Measurements from ENCODE around the gene CDH4.

CDH4 gene

GRCh38 chr20:61909028-61909427, 657.0 kb downstream of the CDH4 start:
- no peak for TF ChIP-seq CTCF (IDR thresholded peaks at IDR 0.05; ENCODE audit: borderline replicate concordance, control extremely low read depth, extremely low read depth, insufficient read depth, missing control alignments)
- DNase-seq (ENCODE audit: low spot score): no peak
- in situ Hi-C loops (cut with MboI; ENCODE audit: low sequenced_read_pairs, unreplicated experiment): no loop called here

- in situ Hi-C loops (cut with MboI; ENCODE audit: low sequenced_read_pairs, unreplicated experiment): no loop called here
- DNase-seq (ENCODE audit: low spot score): no peak
- no peak for TF ChIP-seq CTCF (IDR thresholded peaks at IDR 0.05; ENCODE audit: borderline replicate concordance, control extremely low read depth, extremely low read depth, insufficient read depth, missing control alignments)
These were observed 657.8 kb downstream of the CDH4 start for GRCh38 chr20:61909821-61910220.

- TF ChIP-seq CTCF (IDR thresholded peaks at IDR 0.05; ENCODE audit: borderline replicate concordance, control extremely low read depth, extremely low read depth, insufficient read depth, missing control alignments): no peak
- no peak for DNase-seq (ENCODE audit: low spot score)
- in situ Hi-C loops (cut with MboI; ENCODE audit: low sequenced_read_pairs, unreplicated experiment): no loop called here
These were observed 659.8 kb downstream of the CDH4 start for GRCh38 chr20:61911824-61912223.

GRCh38 chr20:61912665-61913422, 660.8 kb downstream of the CDH4 start:
- DNase-seq (ENCODE audit: low spot score): no peak
- in situ Hi-C loops (cut with MboI; ENCODE audit: low sequenced_read_pairs, unreplicated experiment): no loop called here

GRCh38 chr20:61913423-61914225, 661.6 kb downstream of the CDH4 start:
- in situ Hi-C loops (cut with MboI; ENCODE audit: low sequenced_read_pairs, unreplicated experiment): no loop called here
- no peak for DNase-seq (ENCODE audit: low spot score)

More at GRCh38 chr20:61912665-61913422, 660.8 kb downstream of the CDH4 start:
- no peak for TF ChIP-seq CTCF (IDR thresholded peaks at IDR 0.05; ENCODE audit: borderline replicate concordance, control extremely low read depth, extremely low read depth, insufficient read depth, missing control alignments)

GRCh38 chr20:61915101-61915500, 663.0 kb downstream of the CDH4 start:
- DNase-seq (ENCODE audit: low spot score): no peak
- no peak for TF ChIP-seq CTCF (IDR thresholded peaks at IDR 0.05; ENCODE audit: borderline replicate concordance, control extremely low read depth, extremely low read depth, insufficient read depth, missing control alignments)

More at GRCh38 chr20:61913423-61914225, 661.6 kb downstream of the CDH4 start:
- TF ChIP-seq CTCF (IDR thresholded peaks at IDR 0.05; ENCODE audit: borderline replicate concordance, control extremely low read depth, extremely low read depth, insufficient read depth, missing control alignments): no peak

More at GRCh38 chr20:61915101-61915500, 663.0 kb downstream of the CDH4 start:
- in situ Hi-C loops (cut with MboI; ENCODE audit: low sequenced_read_pairs, unreplicated experiment): no loop called here
